Measurements from ENCODE around the gene TRPV6.

TRPV6 gene

DNA sequence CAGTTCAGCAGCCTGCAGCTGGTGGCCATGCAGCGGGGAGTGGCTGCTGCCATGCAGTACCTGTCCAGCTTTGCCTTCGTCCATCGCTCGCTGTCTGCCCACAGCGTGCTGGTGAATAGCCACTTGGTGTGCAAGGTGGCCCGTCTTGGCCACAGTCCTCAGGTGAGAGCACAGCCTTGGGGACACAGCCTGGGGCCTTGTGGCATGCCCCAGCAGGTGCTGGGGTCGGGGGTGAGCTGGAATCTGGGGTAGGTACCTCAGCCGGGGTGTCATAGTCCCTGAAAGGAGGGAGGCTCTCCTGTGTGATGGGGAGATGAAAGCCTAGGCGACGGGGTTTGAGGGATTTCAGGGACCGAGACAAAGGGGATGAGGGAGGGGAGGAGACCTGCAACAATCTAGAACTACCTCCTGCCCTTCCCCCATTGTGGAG lies 16.5 kb downstream of the TRPV6 start:
- DNase-seq (ENCODE audit: low read depth, low spot score), result no peak

DNA sequence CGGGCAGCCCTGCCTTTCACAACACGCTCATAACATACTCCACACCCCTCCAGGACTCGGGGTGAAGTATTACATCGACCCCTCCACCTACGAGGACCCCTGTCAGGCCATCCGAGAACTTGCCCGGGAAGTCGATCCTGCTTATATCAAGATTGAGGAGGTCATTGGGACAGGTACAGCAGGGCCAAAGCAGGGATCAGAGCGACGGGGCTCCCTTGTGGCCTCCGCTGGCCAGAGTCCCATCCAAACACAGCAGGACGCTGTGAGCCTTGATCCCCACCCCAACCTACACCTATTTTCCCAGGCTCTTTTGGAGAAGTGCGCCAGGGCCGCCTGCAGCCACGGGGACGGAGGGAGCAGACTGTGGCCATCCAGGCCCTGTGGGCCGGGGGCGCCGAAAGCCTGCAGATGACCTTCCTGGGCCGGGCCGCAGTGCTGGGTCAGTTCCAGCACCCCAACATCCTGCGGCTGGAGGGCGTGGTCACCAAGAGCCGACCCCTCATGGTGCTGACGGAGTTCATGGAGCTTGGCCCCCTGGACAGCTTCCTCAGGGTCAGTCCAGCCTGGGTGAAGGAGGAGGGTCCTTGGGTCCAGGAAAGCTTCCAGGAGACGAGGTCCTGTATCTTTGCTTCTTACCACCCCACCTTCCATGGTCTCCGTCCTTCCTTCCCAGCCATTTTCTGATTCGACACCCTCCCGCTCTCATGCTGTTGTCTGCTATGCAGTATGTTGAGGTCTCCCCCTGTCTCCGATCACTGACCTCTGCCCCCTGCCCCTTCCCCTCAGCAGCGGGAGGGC lies 17.2 kb downstream of the TRPV6 start:
- DNase-seq (ENCODE audit: low read depth, low spot score), result no peak

DNA sequence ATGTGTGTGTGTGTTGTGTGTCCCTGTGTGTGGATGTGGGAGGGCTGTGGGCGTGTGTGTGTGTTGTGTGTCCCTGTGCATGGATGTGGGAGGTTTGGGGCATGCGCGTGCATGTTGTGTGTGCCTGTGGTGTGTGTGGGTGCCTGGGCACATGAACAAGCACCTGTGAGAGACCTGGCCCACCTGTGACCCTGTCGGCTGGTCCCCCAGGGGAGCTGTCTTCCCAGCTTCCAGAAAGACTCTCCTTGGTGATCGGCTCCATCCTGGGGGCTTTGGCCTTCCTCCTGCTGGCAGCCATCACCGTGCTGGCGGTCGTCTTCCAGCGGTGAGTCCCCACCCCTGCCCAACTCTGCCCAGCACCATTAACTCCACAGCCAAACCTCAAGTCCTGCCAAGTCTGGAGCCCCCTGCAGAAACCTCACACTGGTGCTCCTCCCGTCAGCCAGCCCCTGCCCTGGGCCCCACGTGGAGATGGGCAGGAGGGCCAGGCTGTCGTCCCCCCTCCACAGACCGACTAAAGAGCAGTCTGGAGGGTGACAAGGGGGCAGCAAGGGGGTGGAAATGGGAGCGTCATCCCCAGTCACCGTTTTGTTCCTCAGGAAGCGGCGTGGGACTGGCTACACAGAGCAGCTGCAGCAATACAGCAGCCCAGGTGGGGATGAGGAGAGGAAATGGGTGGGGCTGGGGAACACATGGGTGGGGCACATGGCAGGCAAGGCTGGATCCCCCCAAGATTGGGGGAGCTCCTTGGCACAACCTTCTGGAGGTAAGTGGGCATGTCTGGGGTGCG lies 18.0 kb downstream of the TRPV6 start:
- no peak for DNase-seq (ENCODE audit: low read depth, low spot score)

DNA sequence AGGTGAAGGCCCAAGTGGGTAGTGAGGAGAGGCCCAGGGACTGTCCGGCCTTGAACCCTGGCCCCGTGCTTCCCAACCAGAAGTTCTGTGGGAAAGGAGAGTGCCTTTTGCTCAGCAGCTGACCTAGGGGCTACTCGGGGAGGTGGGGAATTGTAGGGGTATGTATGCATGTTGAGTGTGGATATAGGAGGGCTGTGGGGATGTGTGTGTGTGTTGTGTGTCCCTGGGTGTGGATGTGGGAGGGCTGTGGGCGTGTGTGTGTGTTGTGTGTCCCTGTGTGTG lies 18.5 kb downstream of the TRPV6 start:
- DNase-seq (ENCODE audit: low read depth, low spot score), result no peak

DNA sequence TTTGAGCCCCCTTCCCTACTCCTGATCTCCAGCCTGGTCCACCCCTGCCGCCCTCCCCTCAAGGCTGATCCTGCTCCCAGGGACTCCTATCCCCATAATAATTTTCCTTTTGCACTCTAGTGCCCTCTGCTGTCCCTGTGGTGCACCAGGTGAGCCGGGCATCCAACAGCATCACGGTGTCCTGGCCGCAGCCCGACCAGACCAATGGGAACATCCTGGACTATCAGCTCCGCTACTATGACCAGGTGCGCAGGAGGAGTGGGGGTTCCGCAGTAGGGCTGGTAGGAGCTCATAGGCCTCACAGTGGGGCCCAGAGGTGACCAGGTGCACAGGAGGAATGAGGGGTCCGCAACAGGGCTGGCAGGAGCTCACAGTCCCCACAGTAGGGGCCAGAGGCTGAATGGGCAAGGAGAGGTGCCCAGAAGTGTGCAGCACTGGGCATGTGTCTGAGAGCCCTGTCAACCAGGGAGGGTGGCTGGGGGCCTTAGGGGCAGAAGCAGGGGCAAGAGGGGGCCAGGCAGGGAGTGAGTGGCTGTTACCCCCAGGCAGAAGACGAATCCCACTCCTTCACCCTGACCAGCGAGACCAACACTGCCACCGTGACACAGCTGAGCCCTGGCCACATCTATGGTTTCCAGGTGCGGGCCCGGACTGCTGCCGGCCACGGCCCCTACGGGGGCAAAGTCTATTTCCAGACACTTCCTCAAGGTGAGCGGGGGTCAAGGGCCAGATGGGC lies 19.0 kb downstream of the TRPV6 start:
- DNase-seq (ENCODE audit: low read depth, low spot score), result no peak

DNA sequence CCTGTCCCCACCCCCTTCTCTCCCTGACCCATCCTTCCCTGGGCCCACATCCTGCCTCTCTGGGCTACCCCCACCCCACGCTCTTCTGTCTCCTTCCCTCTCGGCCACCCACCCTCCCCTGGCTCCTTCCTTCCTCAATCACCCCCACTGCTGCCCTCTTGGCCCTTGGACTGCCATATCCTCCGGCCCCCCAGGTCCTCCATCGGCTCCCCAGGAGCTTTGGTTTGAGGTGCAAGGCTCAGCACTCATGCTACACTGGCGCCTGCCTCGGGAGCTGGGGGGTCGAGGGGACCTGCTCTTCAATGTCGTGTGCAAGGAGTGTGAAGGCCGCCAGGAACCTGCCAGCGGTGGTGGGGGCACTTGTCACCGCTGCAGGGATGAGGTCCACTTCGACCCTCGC lies 19.8 kb downstream of the TRPV6 start:
- no peak for DNase-seq (ENCODE audit: low read depth, low spot score)

DNA sequence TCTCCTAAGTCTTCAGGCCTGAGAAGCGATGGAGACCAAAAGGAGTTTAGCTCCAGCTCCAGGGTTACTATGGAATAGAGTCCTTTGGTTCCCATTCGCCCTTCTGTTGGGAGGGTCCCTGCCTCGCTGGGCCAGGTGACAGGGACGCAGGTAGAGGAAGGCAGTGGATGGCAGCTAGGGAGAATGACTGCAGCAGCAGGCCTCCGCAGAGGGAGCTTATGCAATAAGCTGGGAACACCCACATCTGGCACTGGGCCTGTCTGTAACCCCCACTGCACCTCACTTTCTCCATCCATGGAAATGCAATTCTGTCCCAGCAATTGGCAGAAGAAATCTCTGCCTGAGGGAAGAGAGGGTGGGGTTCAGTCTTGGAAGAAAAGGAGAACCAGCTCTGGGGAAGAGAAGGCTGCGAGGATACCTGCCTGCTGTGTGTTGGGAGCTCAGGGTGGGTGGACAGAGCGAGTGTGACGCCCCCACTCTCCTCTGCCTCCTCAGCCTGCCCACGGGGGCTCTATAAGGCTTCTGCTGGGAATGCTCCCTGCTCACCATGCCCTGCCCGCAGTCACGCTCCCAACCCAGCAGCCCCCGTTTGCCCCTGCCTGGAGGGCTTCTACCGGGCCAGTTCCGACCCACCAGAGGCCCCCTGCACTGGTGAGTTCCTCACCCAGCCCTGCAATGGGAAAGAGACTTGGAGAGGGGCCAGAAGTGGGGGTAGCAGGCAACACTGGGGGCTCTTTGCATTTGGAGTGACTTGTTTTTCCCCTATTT lies 20.4 kb downstream of the TRPV6 start:
- DNase-seq (ENCODE audit: low read depth, low spot score), result no peak

DNA sequence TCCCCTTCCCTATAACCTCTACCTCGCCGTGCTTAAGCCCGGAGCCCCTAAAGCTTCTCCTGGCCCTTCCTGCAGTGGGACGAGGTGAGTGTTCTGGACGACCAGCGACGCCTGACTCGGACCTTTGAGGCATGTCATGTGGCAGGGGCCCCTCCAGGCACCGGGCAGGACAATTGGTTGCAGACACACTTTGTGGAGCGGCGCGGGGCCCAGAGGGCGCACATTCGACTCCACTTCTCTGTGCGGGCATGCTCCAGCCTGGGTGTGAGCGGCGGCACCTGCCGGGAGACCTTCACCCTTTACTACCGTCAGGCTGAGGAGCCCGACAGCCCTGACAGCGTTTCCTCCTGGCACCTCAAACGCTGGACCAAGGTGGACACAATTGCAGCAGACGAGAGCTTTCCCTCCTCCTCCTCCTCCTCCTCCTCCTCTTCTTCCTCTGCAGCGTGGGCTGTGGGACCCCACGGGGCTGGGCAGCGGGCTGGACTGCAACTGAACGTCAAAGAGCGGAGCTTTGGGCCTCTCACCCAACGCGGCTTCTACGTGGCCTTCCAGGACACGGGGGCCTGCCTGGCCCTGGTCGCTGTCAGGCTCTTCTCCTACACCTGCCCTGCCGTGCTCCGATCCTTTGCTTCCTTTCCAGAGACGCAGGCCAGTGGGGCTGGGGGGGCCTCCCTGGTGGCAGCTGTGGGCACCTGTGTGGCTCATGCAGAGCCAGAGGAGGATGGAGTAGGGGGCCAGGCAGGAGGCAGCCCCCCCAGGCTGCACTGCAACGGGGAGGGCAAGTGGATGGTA lies 21.5 kb downstream of the TRPV6 start:
- no peak for DNase-seq (ENCODE audit: low read depth, low spot score)

DNA sequence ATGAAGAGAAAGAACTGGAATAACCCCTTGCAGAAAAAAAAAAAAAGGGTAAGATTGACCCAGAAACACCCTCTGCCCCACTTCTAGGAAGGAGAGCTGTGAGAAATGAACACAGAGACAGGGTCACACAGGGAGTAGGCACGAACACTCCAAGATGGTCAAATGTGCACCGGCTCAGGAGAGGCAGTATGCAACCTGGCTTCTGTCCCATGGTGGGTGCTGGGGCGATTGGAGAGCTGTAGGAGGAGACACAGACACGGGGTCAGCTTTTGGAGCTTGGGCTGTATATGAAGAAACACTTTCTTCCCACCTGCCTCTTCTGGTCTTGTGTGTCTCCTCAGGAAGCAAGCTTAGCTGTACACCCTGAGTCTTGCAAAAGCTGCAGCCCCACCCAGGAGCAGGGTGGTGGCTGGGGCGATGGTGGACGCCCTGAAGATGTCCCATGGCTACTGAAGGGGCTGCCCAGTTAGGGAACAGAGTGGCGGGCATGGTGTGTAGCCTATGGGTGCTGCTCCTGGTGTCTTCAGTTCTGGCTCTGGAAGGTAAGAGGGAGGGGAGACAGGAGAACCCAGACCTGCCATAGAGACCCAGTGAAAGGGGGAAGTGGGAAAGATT lies 22.7 kb downstream of the TRPV6 start:
- DNase-seq (ENCODE audit: low read depth, low spot score), result no peak

DNA sequence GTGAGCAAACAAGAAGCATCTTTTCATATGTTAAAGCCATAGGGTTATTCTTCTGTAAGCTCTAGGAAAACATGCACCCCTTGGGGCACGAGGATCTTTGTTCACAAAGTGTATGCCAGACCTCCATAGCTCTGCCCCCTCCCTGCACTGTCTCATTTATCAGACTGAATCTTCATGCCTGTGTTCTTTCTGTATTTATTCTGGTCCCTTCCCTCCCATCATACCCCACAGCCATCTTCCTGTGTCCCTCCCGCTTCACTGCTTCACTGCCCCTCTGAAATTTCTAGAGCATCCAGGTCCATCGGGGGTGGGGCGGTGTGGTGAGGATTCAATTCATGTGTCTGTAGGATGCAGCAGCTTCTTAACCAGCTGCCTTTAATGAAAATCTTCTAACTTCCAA lies 23.2 kb downstream of the TRPV6 start:
- no peak for DNase-seq (ENCODE audit: low read depth, low spot score)

DNA sequence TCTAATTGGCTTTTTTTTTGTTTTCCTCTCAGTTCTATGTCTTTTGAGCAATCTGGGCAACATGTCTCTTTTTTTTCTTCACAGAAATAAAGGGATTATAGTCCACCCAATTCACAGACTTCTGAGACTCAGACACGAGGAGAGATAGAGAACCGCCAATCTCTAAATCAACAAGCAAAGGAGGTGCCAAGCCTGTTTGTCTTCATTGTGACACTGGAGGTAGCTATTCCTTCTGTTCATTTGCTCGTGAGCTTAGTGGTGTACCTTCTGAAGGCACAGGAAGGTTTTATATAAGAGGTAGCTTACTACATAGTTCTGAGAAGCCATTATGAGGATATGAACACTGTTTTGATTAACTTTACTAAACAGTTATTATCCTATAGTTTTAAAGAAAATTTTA lies 24.6 kb downstream of the TRPV6 start:
- no peak for DNase-seq (ENCODE audit: low read depth, low spot score)

DNA sequence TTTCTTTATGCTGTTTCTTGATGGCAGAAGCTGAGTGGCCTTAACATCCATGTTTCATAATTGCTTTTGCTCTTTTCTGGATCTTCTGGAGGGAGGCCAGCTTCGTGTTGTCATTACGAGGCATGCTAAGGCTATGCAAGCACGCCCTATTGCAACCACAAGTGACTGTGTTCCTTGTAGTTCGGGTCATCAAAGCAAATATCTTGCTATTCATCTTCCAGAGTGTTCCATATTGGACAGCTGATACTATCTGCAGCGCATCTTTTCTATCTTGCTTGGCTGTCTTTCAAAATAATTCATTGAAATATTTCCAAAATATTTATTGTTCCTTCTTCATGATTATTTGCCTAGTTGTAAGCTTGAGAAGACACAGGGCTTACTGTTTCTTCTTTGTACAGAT lies 25.7 kb downstream of the TRPV6 start:
- peak; percentile 10 for DNase-seq (ENCODE audit: low read depth, low spot score)

DNA sequence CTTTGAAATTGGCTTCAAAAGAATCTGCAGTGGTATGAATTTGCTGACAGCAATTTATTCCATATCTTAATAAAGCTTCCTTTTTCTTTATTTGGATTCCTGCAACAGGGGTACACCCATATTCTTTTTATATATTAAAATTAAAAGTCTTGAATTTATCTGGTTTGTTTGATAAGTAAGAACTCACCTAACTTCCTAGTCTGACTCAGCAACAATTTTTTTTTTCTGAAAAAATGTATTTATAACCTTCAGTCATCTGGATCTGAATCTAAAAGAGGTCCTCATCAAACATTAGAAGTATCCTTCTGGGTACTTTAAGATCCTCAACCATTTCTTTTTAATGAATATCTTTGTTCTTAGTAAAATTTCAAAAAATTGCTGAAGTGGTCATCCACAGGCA lies 26.1 kb downstream of the TRPV6 start:
- DNase-seq (ENCODE audit: low read depth, low spot score), result no peak

DNA sequence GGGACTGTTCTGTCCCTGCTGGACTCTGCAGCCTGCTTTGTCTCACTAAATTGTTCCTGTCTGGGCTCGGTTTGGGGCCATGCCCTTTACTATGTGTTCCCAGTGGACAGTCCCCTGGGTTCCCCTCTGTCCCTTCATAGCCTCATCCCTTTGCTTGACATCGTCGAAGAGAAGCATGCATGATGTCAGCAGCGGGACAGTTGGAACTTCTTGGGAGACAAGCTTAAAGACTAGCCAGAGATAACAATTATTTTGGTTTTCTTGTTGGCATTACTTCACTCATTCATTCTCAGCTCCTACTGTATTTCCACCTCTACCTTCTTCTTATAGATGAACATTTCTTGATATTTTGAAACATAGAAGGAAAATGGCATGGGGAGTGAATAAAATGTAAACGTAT lies 27.9 kb downstream of the TRPV6 start:
- DNase-seq (ENCODE audit: low read depth, low spot score), result no peak

DNA sequence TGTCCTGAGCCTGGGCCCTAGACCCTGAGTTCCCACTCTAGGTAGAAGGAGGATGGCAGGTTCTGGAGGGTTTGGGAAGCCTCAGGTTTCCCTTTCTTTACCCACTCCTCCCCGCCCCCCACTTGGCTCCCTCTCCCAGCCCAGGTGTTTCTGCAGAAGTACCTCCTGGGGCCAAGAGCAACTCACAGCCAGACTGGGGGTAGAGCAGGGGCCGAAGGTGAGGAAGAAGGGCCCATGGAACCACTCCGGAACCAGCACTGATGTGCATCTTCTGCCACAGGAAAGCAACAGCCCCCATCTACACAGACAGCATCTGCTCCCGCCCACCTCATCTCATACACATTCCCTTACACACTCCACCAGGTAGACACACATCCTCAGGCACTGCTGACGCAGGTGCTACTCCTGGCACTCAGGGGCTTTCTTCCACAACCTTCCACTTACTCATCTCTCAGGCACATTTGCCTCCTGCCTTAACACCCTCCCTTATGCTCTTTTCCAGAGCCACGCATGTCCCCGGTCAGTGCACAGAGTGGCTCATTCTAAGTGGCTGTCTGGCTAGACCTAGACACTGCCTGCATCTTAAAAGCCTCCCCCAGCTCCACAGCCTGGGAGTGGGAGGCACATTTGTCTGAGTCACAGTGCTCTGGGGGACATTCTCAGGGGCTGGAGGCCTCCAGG lies 28.8 kb downstream of the TRPV6 start:
- DNase-seq (ENCODE audit: low read depth, low spot score), result no peak

DNA sequence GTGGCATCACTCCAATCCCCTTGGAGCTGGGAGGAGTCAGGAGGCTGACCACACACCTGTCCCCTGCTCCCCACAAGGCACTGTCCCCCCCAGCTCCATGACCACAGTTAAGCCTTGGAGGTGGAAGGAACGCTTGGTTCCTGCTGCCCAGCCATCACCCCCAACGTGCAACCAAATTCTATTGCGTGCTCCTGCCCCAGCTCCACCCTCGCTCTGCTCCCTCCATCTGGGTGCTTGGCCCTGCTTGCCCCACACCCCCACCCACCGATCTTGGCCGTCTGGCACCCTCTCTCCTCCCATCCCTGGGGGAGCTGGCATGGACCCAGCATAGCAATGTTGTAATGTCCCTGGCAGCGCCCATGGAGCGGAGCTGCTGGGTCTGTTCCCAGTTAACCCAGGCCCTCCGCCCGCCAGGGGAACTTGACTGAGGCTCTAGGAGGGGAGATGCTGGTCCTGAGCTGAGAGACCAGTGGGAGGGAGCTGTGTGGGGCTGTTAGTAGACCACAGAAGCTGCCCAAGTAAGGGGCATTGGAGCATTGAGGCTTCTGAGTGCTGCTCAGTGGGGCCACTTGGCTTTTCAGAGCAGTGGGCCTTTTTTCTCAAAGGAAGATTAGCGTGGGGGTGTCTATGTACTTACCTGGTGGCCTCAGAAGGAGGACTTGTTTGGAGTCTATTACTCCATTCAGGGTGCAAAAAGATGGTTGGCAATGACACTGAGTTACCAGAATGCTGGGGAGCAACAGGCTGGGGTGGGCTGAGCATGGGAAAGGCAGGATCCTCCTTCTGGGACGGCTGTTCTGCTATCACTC lies 29.6 kb downstream of the TRPV6 start:
- no peak for DNase-seq (ENCODE audit: low read depth, low spot score)

DNA sequence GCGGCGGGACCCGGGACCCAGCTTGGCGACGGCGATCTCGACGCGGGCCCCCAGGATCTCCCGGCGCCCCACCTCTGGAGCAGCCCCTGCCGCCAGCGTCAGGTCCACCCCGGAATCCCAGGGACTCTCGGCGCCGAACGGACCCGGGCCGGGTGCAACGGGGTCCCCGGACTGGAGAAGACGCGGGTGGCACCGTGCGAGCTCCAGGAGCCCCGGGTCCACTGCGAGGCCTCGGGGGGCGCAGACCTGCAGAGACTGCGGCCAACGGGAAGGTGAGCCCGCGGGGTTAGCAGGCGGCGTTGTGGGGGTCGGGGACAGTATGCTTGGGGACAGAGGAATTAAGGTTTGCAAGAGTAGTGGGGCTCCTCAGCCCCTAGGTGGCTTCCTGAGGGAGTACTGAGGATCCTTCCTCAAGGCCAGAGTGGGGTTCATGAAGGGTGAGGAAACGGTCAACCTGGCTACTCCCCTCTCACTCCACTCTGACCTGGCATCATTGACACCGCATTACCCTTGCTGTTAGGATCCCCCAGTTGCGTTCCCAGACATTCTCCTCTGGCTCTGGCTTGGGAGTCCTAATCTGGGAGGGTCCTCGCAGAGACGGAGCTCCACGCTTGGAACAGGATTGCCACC lies 30.3 kb downstream of the TRPV6 start:
- no peak for DNase-seq (ENCODE audit: low read depth, low spot score)

DNA sequence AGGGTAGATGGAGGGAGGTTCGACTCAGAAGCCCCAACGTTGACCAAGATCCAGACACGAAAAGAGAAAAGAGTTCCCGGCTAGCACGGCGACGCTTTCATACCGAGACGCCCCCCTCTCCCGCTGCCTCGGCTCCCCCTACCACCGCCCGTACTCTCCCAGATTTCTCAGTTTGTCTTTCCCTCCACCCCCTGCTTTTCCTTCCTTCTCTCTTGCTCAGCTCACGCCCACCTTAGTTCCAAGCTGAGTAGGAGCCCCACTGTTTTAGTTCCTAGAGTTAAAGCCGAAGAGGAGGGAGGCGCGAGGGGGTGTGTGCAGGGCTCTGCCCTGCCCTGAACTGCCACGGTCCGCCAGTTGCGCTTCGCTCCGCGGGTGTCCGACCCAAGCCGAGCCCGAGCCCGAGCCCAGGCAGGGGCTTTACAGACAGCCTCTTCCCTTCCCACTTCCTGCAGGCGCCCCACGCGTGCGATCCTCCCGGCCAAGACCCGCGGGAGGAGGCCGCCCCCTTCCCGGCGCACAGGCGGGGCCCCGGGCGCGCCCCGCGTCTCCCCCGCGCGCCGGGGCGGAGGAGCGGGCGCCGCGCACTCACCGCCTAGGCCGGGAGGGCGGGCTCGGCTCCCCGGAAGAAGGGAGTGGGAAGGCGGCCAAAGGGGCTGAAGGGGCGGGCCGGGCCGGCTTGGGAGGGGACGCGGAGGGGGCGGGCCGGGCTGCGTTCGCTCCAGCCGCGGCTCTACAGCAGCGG lies 31.0 kb downstream of the TRPV6 start, which contains the start of gene EPHB6:
TSS of gene EPHB6 (plus strand) at position 705 of the 742 bp plus-strand sequence. CDS start 8,152 bp downstream, outside the sequence.
- DNase-seq (ENCODE audit: low read depth, low spot score), result peak; percentile 4
